ENCODE data around the gene MLEC.

Gene MLEC

DNA sequence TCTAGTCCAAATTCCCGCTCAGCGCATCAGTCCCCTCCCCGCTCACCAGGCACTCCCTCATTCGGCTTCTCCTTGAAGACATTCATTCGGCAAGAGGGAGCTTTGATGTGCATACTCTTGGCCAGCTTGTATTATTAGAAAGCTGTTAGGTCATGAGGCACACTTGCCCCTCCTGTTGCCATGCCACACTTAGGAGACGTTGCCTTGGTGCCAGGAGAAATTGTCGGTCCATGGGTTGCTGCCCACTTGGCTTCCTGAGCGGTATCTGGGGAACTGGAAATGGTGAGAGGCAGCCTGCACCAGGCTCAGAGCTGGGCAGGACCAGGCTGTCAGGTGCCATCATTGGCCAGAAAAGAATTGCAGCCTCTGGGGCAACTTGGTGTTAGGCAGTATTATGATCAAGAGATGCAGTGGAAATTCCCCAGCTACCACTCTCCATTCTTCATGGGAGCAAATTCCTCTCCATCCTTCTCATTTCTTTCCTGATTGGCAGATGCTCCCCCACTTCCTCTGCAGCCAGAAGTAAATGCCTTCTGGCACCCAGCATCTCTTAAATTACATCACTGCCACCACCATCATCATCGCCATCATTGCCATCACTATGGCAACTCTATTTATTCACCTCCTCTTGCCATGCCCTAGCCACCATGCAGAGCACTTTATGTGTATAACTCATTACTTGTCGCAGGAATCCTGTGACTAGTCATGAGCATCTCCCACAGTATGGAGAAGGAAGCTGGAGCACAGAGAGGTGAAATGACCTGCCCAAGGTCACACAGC lies 34.1 kb upstream of the MLEC start:
- TF ChIP-seq GATA2 (IDR thresholded peaks at IDR 0.05; ENCODE audit: low read depth, low read length) (no peak), GATA3 (IDR thresholded peaks at IDR 0.05; ENCODE audit: low read depth, low read length) (no peak)

DNA sequence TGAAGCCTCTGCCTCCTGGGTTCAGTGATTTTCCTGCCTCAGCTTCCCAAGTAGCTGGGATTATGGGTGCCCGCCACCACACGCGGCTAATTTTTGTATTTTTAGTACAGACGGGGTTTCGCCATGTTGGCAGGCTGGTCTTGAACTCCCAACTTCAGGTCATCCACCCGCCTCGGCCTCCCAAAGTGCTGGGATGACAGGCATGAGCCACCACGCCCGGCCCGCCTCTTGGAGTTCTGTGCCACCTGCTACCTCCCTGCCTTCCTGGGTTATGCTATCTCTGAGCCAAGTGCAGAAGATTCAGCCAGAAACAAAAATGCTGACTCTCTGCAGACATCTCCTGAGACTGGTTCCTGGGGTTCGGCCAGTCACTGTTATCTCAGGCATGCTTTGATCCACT lies 33.3 kb upstream of the MLEC start:
- TF ChIP-seq GATA2 (IDR thresholded peaks at IDR 0.05; ENCODE audit: low read depth, low read length) (no peak), GATA3 (IDR thresholded peaks at IDR 0.05; ENCODE audit: low read depth, low read length) (no peak)

GRCh38 chr12:120654656-120655055 lies 32.3 kb upstream of the MLEC start:
- TF ChIP-seq GATA3 (IDR thresholded peaks at IDR 0.05; ENCODE audit: low read depth, low read length): no peak
- no peak for TF ChIP-seq GATA2 (IDR thresholded peaks at IDR 0.05; ENCODE audit: low read depth, low read length)

- TF ChIP-seq GATA2 (IDR thresholded peaks at IDR 0.05; ENCODE audit: low read depth, low read length): no peak
- TF ChIP-seq GATA3 (IDR thresholded peaks at IDR 0.05; ENCODE audit: low read depth, low read length): no peak
Measured at GRCh38 chr12:120656008-120656407, 30.9 kb upstream of the MLEC start.

- no peak for TF ChIP-seq GATA2 (IDR thresholded peaks at IDR 0.05; ENCODE audit: low read depth, low read length)
- no peak for TF ChIP-seq GATA3 (IDR thresholded peaks at IDR 0.05; ENCODE audit: low read depth, low read length)
Measured at GRCh38 chr12:120658286-120659150, 28.4 kb upstream of the MLEC start.

- TF ChIP-seq GATA2 (IDR thresholded peaks at IDR 0.05; ENCODE audit: low read depth, low read length) (no peak), GATA3 (IDR thresholded peaks at IDR 0.05; ENCODE audit: low read depth, low read length) (no peak)
Measured at GRCh38 chr12:120659151-120659525, 27.8 kb upstream of the MLEC start.

GRCh38 chr12:120661432-120661831 lies 25.5 kb upstream of the MLEC start:
- TF ChIP-seq GATA3 (IDR thresholded peaks at IDR 0.05; ENCODE audit: low read depth, low read length) (no peak), GATA2 (IDR thresholded peaks at IDR 0.05; ENCODE audit: low read depth, low read length) (no peak)

- TF ChIP-seq GATA2 (IDR thresholded peaks at IDR 0.05; ENCODE audit: low read depth, low read length): no peak
- no peak for TF ChIP-seq GATA3 (IDR thresholded peaks at IDR 0.05; ENCODE audit: low read depth, low read length)
Measured at GRCh38 chr12:120662879-120663278, 24.1 kb upstream of the MLEC start.

DNA sequence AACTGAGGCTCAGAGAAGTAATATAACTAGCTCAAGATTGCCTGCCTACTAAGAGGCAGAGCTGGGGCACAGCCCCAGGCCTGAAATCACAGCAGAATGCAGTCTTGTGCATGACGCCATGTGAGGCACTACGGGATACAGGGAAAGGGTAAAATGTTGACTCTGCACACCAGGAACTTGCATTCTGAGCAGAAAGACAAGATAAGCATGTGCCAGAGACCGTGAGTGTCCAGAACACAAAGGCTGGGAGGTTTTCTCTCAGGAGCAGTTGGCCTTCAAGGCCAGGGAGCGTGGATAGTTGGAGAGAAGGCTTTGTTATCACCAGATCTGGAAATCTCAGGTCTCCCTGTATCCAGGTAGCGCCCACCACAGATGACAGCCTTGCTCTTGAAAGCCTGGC lies 23.2 kb upstream of the MLEC start:
- TF ChIP-seq GATA3 (IDR thresholded peaks at IDR 0.05; ENCODE audit: low read depth, low read length): no peak
- TF ChIP-seq GATA2 (IDR thresholded peaks at IDR 0.05; ENCODE audit: low read depth, low read length): no peak

- peak; percentile 73; the same call in 1 of the 2 replicates for TF ChIP-seq GATA2 (IDR thresholded peaks at IDR 0.05; ENCODE audit: low read depth, low read length)
- no peak for TF ChIP-seq GATA3 (IDR thresholded peaks at IDR 0.05; ENCODE audit: low read depth, low read length)
Measured at GRCh38 chr12:120666571-120667390, 20.2 kb upstream of the MLEC start.

DNA sequence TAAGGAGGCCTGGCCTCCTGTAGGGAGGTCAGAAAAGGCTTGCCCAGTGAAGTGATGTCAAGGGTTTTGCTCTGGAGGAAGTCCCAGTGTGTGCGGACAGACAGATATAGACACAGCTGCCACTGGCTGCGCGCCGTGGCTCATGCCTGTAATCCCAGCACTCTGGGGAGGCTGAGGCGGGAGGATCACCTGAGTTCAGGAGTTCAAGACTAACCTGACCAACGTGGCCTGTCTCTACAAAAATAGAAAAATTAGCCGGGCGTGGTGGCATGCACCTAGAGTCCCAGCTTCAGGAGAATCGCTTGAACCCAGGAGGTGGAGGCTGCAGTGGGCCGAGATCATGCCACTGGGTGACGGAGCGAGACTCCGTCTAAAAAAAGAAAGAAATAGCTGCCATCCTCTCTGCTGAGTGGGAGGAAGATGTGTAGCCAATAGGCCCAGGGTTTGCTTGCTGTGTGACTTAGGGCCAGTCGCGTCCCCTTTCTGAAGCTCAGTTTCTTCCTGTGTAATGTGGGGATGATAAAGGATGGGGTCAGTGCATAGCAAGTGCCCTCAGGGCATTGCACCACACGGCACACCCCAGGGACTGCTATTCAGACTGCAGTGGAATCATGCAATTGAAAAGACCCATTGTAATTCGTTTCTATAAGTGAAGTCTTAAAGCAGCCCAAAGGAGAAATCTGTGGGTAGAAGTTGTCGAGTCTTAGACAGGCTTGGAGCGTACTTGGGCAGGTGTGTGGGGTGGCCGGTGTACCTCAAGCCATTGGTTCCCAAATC lies 18.7 kb upstream of the MLEC start:
- TF ChIP-seq GATA2 (IDR thresholded peaks at IDR 0.05; ENCODE audit: low read depth, low read length): no peak
- no peak for TF ChIP-seq GATA3 (IDR thresholded peaks at IDR 0.05; ENCODE audit: low read depth, low read length)

GRCh38 chr12:120668868-120669840 lies 17.8 kb upstream of the MLEC start:
- TF ChIP-seq GATA3 (IDR thresholded peaks at IDR 0.05; ENCODE audit: low read depth, low read length) (no peak), GATA2 (IDR thresholded peaks at IDR 0.05; ENCODE audit: low read depth, low read length) (0 out of 2 replicates have a peak, but pooled peaks have one; percentile 28)

Data from SH-SY5Y (cell line).